GDM1 (cell line): ENCODE measurements around the gene DMD.

Experiments used
- DNase-seq: peaks from one replicate; lab custom pipeline; 2025; lab: John Stamatoyannopoulos, UW

DMD gene

DNA sequence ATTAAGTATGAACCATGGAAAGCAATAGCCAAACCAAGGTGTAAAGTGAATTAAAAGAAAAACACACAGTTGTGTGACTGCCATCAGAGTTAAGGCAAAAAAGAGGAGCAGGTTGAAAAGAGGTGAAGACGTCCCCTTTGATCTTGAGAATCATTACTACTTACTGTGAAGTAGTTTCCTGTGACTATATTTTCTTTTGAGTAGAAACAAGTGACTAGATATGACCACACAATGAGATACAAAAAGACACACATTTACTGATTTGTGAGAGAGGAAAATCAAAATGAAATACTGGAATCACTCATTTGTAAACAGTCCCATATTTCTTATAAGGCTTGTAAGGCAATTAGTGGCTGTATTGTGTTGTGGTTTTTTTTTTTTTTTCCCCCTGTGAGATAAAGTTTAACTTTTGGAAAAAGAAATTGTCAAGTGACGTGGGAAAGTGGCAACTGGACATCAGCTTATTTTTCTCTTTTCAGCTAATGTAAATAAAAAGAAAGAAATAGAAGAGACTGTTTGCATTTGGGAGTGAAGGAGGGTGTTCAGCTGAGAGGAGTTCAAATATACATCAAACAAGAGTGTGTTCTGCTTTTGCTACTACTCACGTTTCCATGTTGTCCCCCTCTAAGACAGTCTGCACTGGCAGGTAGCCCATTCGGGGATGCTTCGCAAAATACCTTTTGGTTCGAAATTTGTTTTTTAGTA lies 2033.1 kb downstream of the DMD start:
- no peak for DNase-seq

DNA sequence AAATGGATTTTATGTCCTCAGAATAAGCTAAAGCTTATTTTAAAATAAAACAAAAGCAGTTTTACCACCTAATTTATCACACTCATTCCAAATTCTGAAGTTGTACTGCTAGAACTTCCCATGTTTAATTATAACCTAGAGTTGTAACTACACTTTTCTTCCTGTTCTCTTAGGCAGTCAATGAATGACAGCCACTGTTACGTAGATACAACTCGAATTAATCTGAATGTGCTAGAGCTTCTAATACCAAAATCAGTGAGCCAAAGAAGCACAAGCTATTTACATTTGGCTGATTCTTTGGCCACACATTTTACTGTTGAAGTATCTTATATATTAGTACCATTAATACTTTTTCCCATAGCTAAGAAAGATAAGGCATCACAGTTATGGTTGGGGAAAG lies 2040.6 kb downstream of the DMD start:
- DNase-seq = no peak

DNA sequence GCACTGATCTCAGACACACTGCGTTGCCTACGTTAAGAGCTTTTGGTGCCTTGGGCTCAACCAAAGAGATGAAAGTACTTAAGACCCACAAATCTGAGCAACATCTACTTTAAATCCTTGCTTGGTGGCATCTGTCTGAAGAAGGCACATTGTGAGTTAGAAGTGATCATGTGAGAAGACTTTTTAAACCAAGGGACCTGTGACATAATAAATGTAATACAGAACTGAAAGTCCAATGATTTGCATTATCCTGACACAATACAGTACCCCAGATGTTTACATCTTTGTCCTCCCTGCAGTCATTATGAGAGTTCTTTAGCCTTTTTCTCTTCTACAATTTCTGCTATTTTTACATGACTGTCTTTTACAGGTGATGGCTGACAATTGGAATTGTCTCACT lies 2042.8 kb downstream of the DMD start:
- no peak for DNase-seq

DNA sequence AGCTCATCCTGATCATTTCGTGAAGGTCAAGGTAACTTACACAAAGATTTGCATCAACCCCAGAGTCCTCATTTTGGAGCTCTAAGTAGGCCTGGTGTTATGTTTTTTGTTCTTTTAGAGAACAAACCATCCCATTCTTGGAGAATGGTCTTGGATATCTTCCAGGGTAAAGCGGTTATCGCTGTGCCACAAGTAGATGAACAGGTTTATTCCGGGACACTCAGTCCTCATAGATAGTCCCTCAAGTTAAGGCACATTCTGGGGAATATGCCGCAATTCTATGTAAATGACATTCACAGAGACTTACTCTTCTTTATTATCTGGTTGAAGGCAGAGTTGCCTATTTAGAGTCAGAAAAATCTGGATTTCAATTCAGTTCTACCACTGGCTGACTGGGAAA lies 2044.5 kb downstream of the DMD start:
- DNase-seq = no peak

DNA sequence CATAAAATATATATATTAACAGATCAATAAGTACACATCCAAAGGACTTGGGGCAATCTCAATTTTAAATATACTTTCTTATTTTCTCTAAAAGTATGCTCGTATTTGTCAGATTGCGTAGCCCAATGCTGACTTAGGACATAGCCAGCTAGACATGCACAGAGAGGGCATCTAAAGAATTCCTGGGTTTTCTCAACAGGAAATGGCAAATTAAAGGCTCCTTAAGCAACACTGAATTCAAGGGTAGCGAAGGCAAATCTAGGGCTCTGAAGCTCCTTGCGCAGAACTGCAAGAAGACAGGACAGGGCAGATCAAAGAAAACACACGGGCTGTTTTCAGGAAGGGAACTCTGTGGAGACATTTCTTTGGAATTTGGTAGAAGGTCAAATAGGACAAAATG lies 2044.9 kb downstream of the DMD start:
- DNase-seq = no peak

DNA sequence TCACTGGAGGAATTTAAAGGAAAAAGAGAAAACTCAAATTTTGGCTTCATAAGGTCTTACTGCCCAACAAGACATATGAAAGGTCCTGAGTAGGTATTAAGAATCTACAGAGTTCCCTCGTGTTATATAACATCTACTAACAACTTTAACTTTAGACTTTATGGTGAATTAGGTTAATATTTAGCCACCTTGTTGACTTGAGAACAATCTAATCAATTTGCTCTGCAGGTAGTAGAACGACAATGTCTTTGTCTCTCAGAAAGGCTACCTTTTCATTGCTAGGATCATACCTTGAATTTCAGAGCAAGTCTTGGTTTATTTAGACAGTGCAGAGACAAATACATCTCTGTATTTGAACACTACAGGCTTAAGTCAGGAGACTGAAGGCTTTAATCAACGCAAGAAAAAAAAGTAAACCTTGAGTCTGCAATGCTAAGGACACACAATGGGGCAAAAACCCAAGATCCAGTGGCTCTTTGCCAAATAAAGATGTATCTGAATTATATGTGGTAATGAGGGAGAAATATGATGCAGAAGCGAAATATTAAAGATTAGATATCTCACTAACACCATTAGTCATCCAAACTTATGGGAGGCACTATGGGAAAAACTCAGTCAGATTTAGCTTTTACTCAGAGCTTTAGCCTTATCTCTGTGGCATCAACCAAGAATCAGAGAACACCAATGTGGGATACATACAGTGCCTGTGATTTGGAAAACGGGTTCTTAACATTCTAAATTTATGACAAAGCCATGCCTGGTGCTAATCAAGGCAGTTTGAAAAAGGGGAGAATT lies 2045.9 kb downstream of the DMD start:
- no peak for DNase-seq

DNA sequence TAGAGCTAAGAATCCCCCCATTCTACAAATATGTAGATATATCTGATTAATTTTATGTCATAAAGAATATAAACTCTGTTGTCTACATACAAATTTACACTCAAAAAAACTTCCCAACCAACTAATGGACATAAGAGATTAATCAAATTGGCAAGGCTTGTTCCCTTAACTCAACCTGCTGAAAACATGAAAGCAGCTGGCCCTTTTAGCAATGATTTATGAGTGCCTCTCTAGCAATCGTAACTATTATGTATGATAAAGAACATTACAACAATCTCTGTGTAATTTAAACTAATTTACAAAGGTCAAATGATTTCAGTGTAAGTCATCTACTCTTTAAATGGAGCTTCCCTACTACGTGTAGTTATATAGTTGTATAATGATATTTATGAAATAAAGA lies 2056.4 kb downstream of the DMD start:
- no peak for DNase-seq

DNA sequence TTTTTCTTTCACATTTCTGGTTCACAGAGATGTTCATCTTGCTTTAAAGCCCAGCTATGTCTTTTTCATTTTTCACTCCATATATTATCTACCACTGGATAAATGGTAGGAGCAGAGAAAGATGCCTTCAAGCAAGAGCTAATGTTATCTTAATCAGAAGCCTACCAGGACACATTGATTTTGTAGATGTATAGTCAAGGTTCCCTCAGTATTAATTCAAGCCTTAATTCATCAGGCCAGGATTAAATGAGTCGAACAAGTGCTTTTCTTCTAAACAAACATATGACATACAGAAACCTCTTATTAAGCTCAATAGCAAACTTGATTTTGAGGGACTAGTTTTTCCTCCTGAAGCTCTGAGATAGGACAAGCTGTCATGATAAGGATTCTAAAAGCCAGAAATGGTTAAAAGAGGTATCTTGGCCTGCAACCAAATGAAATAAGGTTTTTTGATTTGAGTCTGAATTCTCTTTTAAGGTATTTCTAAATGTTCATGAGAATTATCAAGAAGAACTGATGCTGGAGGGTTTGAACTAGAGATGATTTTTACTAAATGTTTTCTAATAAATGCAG lies 2057.8 kb downstream of the DMD start:
- no peak for DNase-seq

DNA sequence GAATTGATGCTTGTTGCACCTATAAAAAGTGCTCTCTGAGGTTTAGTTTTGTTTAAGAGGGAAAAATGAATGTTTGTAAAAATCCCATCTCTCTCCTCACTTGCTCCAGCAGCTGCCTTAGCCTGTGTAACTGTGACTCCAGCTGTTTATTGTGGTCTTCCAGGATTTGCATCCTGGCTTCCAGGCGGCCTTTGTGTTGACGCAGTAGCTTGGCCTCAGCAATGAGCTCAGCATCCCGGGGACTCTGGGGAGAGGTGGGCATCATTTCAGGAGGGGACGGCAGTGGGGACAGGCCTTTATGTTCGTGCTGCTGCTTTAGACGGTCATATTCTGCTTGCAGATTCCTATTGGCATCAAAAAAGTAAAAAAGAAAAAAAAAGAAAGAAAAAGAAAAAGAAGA lies 2064.2 kb downstream of the DMD start:
- DNase-seq = no peak

DNA sequence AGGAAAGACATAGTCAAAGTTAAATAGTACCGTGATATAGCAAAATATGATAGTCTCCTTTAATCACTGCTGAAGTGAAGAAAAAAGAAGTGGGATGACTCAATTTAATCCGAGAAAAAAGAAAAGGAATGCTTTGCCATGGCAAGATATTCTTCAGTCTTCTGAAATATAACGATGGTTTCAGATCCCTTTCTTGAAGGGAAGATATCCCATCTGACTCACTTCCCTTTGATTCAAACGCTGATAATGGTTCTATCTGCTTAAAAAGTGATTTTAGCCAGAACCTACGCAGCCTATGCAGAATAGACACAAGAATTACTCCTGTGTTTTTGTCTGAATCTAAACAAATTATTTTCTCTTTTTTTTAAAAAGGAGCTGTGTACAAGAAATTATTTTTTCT lies 2071.4 kb downstream of the DMD start:
- no peak for DNase-seq

DNA sequence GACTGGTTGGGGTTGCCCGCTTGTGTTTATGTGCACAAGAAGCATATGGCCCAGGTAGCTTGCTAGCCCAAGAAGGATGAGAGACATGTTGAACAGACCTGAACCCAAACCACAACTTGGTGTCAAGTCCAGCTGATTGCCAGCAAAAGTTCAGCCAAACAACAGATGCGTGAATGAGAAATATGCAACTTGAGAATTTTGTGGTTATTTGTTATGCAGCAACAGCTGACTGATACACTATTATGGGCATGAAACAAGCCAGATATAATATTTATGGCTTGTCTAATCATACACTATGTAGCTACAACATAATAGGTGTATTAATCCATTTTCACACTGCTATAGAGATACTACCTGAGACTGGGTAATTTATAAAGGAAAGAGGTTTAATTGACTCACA lies 2073.2 kb downstream of the DMD start:
- no peak for DNase-seq

DNA sequence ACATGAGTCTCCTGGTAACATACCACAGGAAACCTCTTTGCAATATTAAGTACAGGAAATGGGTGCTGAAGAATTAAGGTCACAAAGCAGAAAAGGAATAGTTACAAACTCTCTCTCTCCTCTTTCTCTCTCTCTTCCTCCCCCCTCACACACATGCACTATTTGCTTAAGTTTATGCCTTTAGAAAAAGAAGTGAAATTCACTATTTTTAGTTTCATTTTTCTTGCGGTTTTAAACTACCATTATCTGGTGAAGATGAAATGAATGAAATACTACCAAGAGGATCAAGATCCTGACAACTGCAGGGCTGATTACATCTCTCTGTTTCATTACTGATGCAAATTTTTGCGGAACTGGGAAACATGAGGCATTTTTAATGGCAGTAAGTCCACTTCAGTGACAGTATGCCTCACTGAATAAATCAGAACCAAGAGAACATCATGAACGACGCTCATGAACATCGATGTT lies 2075.2 kb downstream of the DMD start:
- no peak for DNase-seq

DNA sequence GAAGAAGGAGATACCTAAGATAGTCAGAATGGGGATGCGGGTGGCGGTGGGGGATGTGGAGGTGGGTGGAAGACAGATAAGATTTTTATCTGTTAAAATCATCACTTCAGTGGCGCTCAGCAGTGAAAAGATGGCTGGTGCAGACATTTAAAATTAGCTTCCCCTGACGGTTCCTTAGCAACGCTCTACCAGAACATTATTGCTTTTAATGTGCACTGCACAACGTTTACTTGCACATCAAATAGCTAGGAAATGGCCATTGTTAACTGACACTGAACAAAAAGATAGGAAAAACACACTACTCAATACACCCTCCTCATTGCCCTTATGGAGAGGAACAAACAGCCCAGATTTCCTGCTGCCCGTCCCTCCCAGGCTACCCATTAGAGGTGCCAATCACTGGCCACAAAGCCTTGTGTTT lies 2078.5 kb downstream of the DMD start:
- no peak for DNase-seq

DNA sequence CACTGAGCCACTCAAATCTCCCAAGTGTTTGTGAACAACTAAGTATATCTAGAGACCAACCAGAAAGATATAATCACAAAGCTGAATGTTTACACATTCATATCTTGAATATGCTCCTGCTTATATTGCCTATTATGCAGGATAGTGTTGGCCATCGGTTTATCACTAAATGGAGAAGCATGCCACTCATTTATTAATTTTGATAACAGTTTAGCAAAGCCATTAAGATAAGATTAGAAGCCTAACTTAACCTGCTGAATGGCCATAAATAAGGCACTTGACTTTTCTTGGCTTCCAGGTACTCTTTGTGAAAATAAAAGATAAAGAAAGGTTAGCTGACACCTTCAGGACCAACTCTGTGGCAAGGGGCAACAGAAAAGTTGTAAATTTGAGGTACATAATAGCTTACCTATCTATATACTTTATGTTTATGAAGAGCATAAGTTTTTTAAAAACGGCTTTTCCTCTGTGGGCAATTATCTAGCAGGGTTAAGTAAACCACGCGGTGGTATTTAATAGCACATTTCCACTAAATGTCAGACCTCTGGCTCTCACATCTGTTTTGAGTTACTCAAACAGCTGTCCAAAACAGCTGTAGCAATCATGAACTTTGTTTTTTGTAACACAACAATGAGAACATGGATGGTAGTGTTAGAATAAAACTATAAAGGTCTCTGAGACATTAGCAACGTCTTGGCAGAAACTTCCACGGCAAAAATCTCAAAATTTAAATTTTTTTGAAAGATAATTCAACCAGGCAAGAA lies 2080.7 kb downstream of the DMD start:
- DNase-seq = no peak

DNA sequence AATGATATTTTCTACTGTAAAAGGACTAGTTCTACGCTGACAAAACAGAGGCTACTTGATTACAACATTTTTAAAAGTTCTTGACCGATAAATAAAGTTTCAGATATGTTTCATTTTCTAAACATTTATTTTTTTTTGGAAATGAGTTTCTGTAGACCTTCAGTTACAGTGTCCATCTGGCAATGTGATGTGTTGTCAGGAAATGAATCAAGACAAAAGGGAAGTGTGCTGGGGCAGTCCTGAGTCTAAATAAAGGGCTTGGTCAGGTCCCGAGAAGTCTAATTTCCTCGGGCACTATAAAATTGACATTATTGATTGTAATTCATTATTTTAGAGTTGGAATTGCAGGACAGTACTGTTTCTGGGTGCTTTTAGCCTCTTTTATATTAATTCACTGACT lies 2082.5 kb downstream of the DMD start:
- DNase-seq = no peak

DNA sequence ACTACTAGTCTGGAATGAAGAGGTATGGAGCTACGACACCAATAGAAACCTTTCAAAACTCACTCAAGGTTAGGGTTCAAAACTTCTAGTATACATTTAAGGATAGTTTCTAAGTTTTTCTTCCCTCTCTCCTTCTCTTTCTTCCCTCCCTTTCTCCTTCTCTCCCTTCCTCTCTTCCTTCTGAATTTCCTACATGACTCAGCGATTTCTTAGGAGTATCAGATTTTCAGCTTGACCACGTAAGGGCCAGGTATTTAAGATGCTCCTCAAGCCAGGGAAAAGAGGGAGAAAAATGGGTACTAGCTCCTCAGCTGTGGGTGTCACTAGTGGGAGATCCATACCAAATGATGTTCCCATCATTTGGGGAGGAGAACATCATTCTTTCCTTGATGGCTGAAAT lies 2083.6 kb downstream of the DMD start:
- DNase-seq = no peak

DNA sequence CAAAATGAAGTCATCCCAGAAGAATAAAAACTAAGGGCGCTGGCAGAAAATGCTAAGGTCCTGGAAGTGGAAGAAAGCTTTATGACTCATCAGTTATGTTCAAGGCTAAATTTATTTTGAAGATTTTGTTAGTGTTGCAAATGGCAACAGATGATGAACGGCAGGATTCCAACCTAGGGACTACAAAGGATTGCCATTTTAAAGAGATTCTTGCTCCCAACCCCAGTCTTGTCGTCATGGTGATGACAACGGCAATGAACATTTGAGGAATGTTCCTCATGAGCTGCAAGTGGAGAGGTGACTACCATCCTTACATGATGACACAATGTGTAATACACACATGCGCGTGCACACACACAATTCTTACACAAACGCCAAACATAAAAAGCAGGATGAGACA lies 2085.1 kb downstream of the DMD start:
- DNase-seq = no peak

DNA sequence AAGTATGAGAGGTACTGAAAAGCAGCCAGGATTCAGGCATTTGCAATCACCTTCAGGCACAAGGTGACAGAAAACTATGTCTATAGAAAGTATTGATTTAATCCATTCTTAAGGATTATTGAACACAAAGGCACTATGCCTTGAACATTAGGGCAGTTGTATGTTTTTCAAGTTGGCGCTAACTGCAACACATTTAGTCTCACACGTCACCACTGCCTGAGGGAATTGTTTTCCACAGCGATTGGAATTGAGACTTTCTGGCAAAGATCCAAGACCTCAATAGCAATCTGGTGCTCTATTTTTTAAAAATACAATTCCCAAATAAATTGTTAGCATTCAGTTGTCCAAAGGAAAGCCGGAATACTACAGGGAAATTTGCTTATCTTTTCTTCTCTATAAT lies 2086.8 kb downstream of the DMD start:
- no peak for DNase-seq

DNA sequence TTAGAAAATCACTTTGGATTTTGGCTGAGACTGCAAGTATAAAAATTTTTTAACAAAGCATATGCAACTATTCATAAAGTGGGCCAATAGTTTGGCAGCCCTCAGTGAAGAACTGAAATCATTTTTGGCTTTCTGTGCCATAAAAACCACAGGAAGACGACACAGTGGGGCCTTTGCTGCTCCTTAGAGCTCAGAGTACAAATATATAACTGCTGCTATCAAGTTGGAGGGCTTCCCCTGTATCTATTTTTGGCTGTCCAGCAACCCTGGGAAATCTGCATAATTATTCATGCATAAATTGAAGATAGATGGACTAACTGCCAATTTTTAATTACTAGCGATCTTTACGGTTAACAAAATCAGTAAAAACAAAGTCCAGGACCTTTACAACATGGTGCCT lies 2088.0 kb downstream of the DMD start:
- no peak for DNase-seq

DNA sequence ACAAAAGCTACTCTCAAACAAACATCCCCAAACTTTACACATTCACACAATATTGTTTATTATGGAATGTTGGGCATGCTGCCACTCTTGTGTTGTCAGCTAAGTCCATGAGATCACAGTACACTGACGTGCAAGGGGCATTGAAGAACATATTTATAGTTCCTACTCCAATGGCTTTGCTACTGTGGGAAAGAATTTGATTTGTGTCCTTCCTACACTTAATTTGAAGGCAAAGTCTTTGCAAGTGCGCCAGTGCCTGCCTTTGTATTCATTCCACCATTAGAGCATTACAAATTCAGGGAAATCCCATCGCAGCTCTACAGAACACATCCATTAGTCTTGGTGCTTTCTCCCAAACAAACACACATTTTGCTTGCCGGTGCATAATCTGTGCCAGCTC lies 2094.1 kb downstream of the DMD start:
- DNase-seq = no peak

DNA sequence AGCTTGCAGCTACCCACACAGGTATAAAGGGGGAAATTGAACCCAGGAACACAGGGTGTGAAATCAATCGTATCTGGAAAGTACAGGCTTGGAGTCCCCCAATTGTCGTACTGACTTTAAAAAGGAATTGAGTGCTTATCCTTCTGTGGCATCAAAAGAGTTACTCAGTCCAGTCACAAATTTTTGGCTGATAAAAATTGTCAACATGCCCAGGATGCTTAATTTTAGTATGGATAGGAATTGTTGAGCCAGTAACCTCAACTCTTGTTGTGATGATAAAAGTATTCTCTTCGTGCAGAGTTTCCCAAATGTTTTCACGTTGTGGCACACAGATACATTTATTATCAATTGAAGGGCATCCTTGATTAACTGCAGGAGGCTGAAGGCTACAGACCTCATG lies 2096.0 kb downstream of the DMD start:
- DNase-seq = no peak

DNA sequence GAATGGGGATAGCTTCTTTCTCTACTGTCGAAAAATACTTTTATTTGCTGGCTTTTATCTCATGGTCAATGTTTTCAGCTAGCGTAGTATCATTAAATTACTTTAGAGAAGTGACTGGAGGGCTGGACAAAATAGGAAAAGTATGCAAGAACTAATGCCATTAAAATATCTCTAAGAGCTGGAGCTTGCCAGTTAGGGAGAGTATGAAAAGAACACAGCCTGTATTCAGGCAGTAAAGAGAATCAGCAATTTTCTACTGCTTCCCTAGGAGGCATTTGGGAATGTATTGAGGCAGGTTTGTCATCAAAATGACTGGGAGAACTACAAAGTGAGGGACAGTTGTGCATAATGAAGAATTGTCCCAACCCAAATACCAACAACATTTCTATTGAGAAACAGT lies 2096.5 kb downstream of the DMD start:
- no peak for DNase-seq
